ENCODE data around the gene ZNF532. TPM values are rescaled to one million over a fixed set of nuclear protein-coding genes. Genes with fewer than 3 reads are reported as not detected.
"Not testable (repeated sequence)": the region's sequence is repeated elsewhere in the genome, so short reads cannot be mapped to it uniquely, and the experiment has no call there.

ZNF532 gene
- total RNA-seq, 4 donors from 2014 or later, result 48.3 to 128 (median 96.2) TPM

DNA sequence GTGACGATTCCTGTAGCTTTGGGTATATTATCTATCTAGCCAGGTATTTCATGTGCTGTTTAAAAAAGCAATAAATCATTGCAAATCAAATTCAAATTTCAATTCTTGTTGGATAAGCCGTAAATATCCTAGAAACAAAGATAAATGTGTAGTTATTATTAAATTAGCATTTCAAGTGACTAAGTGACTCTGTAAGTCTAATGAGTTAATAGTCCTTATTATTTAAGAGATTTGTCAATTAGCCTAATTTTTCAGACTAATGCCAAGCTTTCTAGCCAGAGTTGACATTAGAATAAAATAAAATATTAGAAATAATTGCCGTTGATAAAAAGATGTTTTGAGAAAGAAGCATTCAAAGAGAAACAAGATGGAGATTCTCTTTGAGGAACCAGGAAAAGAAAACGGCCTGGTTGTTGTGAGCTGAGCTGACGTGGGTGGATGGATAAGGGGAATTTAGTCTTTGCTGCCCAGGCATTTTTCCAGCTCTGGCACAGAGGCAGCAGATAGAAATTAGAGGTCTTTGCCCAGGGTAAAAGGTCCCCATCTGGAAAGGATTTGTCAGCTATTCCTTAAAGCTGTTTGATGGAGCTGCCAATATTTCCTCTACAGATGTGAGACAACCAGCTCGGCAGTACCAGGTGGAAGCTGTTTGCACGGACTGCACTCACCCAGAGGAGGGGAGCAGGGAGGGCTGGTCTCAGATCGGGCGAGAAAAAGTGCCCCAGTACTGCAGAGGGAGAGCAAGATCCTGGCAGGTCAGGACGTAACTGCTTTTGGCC, 157.7 kb downstream of the ZNF532 start:
- H3K9me3 ChIP-seq, result peaks cover 0 to 14% (median 0%) of the 10 kb centered on the region in 3 donors
- H3K27me3 ChIP-seq, result no peaks in the 10 kb centered on the region
- H3K4me1 ChIP-seq, result no peaks in the 10 kb centered on the region
- TF ChIP-seq POLR2A (IDR thresholded peaks at IDR 0.05) (no peak), EP300 (IDR thresholded peaks at IDR 0.05) (no peak), POLR2AphosphoS5 (IDR thresholded peaks at IDR 0.05) (no peak)
- TF ChIP-seq, protein P1, sequence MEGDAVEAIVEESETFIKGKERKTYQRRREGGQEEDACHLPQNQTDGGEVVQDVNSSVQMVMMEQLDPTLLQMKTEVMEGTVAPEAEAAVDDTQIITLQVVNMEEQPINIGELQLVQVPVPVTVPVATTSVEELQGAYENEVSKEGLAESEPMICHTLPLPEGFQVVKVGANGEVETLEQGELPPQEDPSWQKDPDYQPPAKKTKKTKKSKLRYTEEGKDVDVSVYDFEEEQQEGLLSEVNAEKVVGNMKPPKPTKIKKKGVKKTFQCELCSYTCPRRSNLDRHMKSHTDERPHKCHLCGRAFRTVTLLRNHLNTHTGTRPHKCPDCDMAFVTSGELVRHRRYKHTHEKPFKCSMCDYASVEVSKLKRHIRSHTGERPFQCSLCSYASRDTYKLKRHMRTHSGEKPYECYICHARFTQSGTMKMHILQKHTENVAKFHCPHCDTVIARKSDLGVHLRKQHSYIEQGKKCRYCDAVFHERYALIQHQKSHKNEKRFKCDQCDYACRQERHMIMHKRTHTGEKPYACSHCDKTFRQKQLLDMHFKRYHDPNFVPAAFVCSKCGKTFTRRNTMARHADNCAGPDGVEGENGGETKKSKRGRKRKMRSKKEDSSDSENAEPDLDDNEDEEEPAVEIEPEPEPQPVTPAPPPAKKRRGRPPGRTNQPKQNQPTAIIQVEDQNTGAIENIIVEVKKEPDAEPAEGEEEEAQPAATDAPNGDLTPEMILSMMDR (IDR thresholded peaks at IDR 0.05), result no peak
- WGBS, 2 donors (ENCODE audit: low coverage in 1 of 2), result 40 to 64% methylated on average over 8 to 10 of the region's 10 CpGs
- H3K36me3 ChIP-seq, result no peaks in the 10 kb centered on the region
- ATAC-seq, result no peak
- peak overlapping the region in 3 of 4 donors; percentile 7 to 43 (median 33) for H3K27ac ChIP-seq
- H3K4me3 ChIP-seq, result no peak overlapping the region

DNA sequence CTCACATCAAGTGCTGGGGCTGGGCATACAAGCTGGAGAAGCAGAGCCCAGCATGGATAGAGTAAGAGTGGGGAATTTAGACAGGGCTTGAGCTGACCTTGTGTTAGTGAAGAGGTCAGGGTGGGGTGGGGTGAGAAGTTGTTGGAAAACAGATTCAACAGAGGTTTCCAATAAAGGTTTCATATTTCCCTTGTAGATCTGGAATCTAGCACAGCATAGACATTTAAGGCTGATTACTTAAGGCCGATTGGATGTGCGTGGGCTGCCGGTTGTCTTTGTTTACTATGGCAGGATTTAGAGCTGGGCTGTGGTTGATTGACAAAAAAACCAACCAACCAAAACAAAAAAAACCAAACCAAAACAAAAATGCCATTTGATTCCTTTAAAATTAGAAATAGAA, 160.2 kb downstream of the ZNF532 start:
- H3K9me3 ChIP-seq, result no peaks in the 10 kb centered on the region
- no peak for ATAC-seq
- TF ChIP-seq, protein P1 (IDR thresholded peaks at IDR 0.05), result no peak
- TF ChIP-seq POLR2AphosphoS5 (IDR thresholded peaks at IDR 0.05) (no peak), POLR2A (IDR thresholded peaks at IDR 0.05) (no peak), EP300 (IDR thresholded peaks at IDR 0.05) (no peak)
- WGBS, 2 donors (ENCODE audit: low coverage in 1 of 2), result 49 to 64% methylated on average over 3 of the region's 3 CpGs
- no peaks in the 10 kb centered on the region for H3K36me3 ChIP-seq
- peak overlapping the region in 3 of 4 donors; percentile 36 to 37 (median 36) for H3K27ac ChIP-seq
- no peak overlapping the region for H3K4me3 ChIP-seq
- no peaks in the 10 kb centered on the region for H3K4me1 ChIP-seq
- H3K27me3 ChIP-seq, result no peaks in the 10 kb centered on the region

DNA sequence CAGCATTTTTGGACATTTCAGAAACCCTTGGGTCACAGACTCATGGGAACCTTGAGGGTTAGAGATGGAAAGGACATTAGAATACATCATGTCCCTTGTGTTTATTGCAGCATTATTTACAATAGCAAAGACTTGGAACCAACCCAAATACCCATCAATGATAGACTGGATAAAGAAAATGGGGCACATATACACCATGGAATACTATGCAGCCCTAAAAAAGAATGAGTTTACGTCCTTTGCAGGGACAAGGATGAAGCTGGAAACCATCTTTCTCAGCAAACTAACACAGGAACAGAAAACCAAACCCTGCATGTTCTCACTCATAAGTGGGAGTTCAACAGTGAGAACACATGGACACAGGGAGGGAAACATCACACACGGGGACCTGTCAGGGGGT, 160.9 kb downstream of the ZNF532 start:
- not testable (repeated sequence) for H3K4me1 ChIP-seq, H3K9me3 ChIP-seq, ATAC-seq, H3K4me3 ChIP-seq, H3K27me3 ChIP-seq, H3K36me3 ChIP-seq
- WGBS, 2 donors (ENCODE audit: low coverage in 1 of 2), result 100% methylated on average over 1 to 2 of the region's 2 CpGs
- peak overlapping the region in 3 of 4 donors; percentile 17 to 47 (median 36) for H3K27ac ChIP-seq

DNA sequence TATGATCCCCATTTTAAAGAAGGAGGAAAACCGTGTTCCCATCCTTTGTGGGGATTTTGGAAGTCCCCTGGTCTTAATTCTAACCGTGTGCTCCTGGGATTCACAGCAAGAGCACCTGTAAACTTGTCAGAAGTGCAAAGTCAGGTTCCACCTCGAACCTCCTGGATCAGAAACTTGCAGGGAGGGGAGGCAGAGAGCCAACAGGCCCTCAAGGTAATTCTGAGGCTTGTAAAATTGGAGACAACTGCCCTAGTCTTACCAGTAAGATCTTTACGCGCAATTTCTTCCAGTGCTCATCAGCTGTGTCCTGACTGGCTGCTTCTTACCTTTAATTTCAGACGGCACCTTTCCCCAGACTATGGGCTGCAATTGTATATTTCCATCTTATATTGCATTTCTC, 161.7 kb downstream of the ZNF532 start:
- no peak for ATAC-seq
- H3K9me3 ChIP-seq, result no peaks in the 10 kb centered on the region
- H3K27me3 ChIP-seq, result no peaks in the 10 kb centered on the region
- H3K4me1 ChIP-seq, result no peaks in the 10 kb centered on the region
- no peaks in the 10 kb centered on the region for H3K36me3 ChIP-seq
- no peak overlapping the region for H3K4me3 ChIP-seq
- no peak overlapping the region for H3K27ac ChIP-seq
- TF ChIP-seq POLR2AphosphoS5 (IDR thresholded peaks at IDR 0.05) (no peak), EP300 (IDR thresholded peaks at IDR 0.05) (no peak), POLR2A (IDR thresholded peaks at IDR 0.05) (no peak)
- TF ChIP-seq, protein P1 (IDR thresholded peaks at IDR 0.05), result no peak
- WGBS, 2 donors (ENCODE audit: low coverage in 1 of 2), result 95 to 96% methylated on average over 3 to 6 of the region's 6 CpGs

DNA sequence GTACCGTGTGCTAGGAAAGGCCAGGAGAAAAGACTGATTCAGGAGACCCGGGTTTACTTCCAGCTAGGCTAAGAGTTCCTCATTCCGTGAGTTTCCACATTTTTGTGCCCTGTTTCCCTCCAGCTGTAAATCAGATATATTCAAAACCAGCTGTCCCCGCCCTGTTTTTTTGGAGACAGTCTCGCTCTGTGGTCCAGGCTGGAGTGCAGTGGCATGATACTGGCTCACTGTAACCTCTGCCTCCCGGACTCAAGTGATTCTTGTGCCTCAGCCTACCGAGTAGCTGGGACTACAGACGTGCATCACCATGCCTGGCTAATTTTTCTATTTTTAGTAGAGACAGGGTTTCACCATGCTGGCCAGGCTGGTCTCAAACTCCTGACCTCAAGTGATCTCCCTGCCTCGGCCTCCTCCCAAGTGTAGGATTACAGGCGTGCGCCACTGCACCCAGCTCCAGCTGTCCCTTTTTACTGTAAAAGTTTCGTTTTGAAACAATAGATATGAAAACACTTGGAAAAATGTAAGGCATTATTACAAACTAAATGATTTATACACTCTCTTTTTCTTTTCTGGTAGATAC, 162.2 kb downstream of the ZNF532 start:
- no peak for ATAC-seq
- Histone ChIP-seq H3K4me3 (no peak overlapping the region), H3K27me3 (no peaks in the 10 kb centered on the region), H3K27ac (no peak overlapping the region), H3K9me3 (no peaks in the 10 kb centered on the region), H3K36me3 (no peaks in the 10 kb centered on the region), H3K4me1 (no peaks in the 10 kb centered on the region)
- WGBS, 2 donors (ENCODE audit: low coverage in 1 of 2), result 66 to 70% methylated on average over 8 to 11 of the region's 12 CpGs
- TF ChIP-seq, protein P1 (IDR thresholded peaks at IDR 0.05), result no peak
- TF ChIP-seq POLR2AphosphoS5 (IDR thresholded peaks at IDR 0.05) (no peak), EP300 (IDR thresholded peaks at IDR 0.05) (no peak), POLR2A (IDR thresholded peaks at IDR 0.05) (no peak)
